ENCODE results near the gene LHFPL6.

Gene LHFPL6

DNA sequence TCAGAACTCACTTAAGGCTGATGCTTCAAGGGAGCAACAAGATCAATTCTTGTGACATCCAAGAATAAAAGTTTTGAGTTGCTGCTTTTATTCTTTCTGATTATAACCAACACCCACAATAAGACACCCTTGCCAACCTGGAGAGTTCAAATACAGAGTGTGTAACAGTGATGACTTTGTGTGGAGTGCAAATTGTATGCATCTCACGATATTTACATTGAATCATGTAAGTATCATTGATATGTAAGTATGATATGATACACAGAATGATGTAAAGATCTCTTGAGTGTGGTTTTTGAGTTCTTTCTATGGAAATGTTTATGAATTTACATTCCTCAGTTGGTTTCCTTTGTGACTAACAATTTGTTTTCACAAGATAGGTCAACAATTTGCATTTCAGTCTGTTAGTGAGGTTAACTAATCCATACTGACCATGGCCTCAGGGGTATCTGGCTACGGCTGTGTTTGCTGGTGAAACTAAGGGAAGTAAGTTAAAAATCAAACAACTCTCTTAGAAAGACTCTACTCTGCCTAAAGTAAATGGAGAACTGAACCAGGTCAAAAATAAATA, 12.4 kb downstream of the LHFPL6 start:
- no peak for DNase-seq (ENCODE audit: low read depth)

DNA sequence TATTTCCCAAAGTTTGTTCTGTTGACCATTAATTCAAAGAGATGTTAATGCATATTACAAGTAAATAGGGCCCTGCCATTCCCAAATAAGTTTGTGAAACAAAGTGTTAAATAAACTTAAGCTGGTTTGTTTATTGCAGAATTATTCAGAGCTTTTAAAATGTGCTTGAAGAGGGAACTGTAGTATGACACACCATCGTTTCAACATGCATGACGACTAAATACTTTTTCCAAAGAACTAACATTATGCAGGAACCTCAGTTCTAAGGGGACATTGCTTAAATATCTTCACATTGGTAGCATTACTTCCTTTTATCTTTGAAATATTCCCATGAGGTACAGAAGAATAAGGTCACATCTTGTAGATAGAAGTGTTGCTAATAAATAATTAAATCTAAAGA, 14.6 kb downstream of the LHFPL6 start:
- no peak for DNase-seq (ENCODE audit: low read depth)

DNA sequence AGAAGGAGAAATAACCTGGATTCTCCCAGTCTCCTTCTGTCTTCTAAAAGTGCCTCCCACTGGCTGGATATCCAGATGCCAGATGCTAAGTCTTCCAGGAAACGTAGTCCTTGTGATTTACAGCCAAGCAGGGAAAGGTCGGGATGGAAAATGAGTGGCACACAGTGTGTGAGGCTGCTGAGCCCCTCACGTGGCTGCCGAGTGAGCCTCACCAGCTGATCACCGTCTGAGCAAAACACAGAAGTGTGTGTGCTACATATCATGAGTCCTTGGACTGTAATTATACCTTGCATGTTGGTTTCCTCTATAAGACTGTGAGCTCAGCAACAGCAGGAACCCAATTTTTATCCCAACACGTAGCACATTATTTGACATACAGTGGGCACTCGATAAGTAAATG, 15.1 kb downstream of the LHFPL6 start:
- no peak for DNase-seq (ENCODE audit: low read depth)

DNA sequence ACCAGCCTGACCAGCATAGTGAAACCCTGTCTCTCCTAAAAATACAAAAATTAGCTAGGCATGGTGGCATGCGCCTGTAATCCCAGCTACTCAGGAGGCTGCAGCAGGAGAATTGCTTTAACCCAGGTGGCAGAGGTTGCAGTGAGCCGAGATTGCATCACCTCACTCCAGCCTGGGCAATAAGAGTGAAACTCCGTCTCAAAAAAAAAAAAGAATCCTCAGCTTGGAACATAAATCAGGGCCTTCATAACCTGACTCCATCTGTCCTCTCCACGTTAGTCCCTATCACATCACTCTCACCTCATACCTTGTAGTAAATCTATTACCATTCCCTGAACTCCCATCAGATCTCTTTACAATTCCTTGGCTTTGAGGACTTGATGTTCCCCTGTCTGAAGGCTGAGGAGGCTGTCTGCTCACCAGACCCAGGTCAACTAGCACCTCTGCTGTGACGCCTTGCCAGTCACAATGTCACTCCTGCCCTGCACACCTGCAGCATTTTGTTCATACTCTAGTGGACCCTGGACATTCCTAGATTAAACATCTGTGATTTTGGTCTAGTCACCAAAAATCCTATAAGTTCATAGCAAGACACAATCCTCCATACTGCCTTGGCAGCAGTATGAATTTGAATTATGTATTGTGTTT, 15.9 kb downstream of the LHFPL6 start:
- DNase-seq (ENCODE audit: low read depth) = no peak

DNA sequence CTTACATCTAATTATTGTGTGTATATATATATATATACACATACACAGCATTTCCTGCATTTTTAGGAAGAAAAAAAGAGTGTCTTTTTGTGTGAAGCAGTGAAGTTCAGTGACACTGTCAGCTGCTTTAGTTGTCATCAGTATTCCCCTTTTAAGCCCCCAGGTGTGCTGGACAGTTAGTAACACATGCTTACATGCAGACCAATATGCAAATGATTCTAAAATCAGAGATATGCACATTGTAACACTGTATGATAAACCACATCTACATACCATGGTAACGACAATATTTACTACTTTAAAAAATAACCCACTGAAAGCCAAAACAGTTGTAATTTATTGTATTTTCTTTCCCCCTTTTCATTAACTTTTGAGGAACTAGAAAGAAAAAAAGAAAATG, 16.8 kb downstream of the LHFPL6 start:
- DNase-seq (ENCODE audit: low read depth) = no peak

DNA sequence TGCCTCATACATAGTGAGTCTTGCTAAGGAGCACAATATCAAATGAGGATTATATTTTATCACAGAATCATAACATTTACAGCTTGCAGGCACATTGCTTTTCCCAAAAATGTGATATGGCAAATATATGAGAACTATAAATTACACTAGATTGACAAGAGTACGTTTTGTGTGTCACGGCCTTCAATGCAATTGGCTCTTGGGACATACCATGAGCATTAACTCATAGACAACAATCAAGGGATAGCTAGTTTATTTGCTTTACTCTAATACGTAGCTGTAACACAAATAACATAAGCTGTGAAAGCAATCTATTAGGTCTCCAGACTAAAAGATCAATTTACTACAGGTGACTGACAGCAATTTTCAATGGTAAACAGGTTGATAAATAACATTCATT, 17.8 kb downstream of the LHFPL6 start:
- DNase-seq (ENCODE audit: low read depth) = no peak

DNA sequence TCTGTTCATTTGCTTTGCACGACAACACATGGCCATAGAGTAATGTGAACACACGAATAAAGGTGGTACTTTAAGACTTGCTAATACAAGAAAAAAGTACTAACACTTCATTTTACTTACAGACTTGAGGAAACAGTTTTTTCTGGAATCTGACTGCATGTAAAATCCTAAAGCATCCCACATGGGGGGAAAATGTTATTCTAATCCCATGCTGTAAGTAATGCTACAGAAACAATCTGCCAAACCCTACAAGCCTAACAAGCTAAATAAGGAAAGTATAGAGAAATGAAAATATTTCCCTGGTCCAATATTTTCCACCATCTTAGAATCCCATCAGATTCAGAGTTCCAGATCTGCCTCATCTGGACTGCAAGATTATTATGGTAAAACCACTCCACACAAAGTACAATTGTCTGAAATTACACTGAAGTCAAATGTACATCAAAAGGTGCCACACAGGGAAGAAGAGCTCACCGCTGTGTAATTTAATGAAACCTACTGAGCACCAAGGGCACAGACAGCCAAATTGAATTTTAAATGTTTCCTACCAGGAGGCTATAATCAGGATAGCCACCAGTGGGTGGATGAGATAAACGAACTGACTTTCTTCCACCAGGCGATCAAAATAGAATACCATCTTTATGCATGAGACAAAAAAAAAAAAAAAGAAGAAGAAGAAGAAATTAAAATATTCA, 22.0 kb downstream of the LHFPL6 start:
- no peak for DNase-seq (ENCODE audit: low read depth)

DNA sequence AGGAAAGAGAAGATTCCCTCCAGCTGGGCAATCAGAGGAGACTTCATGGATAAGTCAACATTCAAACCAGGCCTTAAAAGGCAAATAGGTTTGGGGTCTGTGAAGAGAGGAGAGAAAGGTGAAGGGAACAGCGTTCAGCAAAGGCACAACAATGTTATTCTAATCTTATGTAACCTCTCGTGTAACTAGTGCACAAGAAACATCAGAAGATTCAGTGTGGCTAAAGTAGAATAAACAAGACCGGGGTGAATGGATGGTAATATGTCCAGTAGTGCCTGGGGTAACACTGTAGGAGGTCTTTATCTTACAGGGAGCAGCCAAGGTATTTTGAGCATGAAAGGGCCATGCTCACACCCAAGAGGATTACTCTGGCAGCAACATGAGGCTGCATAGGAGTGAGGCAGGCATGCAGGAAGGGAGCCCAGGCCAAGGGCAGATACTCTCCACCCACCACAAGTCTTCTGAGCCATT, 24.1 kb downstream of the LHFPL6 start:
- DNase-seq (ENCODE audit: low read depth) = no peak

DNA sequence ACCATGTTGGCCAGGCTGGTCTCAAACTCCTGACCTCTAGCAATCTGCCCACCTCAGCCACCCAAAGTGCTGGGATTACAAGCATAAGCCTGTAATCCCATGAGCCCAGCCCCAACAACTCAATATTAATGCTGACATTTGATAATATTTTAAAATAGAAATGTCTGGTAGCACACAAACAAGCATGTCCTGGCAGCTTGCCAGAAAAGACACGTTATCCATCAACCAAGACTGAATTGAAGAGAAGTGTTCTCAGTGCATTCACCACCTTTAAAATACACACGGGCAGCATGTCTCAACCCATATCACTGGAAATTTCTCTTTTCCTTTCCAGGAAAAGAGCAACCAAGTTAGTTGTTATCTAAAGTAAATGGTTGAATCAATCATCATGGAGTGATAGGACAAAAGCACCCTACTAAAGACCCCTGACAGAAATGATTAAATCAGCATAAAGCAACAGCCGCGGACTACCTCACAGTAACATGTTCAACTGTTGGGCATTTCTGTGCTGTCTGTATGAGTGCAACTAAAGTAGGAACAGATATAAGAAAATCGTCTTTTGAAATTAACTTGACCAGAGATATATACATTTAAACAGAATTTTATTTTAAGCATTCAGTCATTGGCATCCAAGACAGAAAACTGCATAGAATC, 25.0 kb downstream of the LHFPL6 start:
- DNase-seq (ENCODE audit: low read depth) = no peak

DNA sequence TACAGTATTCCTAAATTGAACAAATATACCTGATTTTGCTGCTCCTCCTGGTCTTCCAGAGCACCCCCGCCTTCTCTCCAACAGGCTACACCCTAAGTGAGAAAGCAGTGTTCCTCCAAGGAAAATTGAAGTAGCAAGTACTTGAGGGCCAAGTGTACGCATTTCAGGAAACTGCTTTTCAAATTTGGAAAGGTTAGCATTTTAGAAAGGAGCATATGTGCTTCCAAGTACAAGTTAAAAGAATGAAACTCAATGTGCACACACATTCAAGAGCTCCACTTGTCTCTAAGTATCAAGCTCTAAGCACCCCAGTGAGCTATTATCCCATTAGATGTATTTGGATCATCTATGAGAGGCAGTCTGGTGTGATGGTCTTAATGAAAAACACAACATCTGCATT, 25.8 kb downstream of the LHFPL6 start:
- no peak for DNase-seq (ENCODE audit: low read depth)

DNA sequence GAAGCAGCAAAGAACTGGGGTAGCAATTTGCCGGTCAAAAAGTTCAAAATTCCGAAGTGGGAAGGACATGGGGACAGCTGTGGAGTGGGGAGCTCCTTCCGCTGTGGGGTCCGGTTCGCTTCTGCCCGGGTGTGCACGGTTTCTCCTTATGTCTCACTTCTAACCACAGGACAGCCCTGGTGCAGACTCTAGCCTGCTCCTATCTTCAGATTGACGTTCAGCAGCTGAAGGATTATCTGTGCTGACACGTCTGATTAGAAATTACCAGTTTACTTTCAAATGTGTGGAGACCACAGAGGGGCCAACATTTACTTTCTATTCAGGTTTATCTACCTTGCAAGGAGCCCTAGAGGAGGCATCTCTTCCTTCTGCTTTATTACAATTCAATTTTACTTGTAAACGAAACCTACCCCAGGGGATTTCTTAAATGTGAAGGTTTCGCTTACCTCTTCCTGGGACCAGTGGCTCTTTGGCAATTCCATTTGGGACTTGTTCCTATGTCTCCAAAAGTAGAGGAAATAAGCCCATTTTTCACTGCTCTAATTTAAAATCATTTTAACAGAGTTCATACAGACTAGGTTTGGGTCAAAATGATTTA, 27.3 kb downstream of the LHFPL6 start:
- DNase-seq (ENCODE audit: low read depth) = no peak

DNA sequence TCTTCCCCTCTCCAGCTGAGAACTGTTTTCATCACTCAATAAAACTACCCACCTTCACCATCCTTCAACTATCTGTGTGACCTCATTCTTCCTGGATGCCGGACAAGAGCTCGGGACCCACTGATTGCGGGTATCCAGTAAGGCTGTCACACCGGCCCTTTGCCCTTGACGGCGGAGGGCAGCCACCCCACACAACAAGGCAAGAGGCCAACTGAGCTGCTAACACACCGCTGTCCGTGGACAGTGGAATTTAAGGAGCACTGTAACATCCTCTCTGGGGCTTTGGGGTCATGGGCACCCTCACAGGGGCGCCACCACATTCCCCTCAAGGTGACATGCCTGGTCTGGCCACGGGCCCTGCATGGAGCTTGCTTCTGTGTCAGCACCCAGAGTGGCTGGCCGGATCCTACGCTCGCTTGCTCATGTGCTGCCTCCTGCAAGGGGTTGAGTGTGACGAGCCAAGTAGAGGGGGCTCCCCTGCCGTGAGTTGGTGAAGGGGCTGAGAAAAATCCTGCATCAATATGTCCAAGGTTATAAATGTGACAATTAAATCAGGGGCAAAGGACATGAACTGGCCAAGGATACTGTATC, 31.4 kb downstream of the LHFPL6 start:
- DNase-seq (ENCODE audit: low read depth) = no peak

DNA sequence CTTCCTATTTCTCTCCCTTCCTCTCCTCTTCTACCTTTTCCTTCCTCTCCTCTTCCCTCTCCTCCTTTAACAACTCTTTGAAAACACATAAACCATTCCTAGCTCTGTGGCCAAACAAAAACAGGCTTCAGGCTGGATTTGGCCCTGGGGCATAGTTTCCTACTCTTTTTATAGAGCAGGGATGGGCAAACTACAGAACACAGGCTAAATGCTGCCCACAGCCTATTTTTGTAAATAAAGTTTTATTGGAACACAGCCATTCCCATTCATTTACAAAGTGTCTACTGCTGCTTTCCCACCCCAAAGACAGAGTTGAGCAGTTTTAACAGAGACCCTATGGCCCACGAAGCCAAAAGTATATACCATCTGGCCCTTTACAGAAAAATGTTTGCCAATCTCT, 35.4 kb downstream of the LHFPL6 start:
- no peak for DNase-seq (ENCODE audit: low read depth)

DNA sequence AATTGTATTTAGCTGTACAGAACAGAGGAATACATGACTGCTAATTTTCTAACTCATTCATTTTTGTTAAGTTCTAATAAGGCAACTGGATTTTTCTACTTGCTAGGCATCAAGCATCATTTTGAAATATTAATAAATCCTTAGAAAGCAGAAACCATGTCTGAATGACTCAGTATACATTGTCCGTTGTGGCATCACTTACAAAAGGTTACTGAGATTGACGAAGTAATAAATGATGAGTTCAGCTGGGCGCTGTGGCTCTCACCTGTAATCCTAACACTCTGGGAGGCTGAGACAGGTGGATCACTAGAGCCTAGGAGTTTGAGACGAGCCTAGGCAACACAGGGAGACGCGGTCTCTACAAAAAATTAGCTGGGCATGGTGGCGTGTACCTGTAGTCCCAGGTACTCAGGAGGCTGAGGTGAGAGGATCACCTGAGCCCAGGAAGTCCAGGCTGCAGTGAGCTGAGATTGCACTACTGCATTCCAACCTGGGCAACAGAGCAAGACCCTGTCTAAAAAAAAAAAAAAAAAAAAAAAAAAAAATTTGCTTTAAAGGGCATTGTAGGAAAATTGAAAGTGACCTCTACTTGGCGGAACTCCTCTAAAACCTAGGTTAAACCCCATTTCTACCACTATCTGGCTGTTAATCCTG, 36.6 kb downstream of the LHFPL6 start:
- no peak for DNase-seq (ENCODE audit: low read depth)

DNA sequence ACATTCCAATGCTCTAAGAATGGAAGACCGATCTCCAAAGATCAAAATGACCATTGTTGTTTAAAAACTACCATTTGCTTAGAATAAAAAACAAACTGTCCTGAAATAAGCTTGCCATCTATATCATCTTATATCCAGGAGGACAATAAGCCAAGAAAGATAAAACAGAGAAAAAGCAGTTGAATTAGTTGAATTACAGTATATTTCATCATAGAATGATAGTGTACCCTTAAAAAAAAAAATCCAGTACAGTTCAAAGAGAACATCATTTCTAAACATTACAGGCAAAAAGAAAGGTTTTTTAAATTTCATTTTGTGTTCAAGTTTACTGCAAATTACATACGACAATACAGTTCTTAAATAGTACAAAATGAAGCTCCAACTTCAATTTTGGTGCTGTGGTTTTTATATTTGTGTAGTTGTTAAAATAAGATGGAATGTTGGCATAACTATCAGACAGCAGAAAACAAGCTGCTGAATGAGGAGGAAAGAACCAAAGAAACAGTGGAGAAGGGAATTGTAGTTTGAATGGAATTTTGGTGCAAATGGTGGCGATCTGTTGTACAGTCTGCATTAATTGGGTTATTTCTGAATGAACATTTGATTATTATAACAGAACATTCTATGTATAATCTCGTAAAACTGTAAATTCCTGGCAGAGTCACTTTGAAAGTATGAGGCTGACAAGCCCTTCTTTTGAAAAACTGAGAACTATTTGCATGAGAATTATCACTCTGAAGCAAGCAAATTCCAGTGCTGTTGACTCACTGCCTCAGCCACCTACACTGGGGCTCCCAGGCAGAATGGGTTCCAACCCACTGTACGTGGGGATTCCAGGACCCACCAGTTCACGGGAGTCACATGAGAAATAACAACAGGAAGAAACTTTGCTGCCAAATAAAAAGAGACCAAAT, 37.7 kb downstream of the LHFPL6 start:
- peak; percentile 72 for DNase-seq (ENCODE audit: low read depth)

DNA sequence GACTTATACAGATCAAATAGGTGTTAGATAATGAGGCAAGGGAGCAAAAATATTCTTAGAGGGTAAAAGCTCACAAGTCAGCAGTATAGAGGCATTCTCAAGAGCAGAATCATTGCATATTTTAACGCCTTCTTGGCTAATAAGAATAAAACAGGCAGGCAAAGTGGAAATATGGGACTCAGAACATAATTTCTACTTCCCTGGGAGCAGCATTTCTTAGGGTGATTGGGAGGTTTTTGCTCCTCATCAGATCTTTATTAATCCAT, 39.6 kb downstream of the LHFPL6 start:
- DNase-seq (ENCODE audit: low read depth) = no peak

DNA sequence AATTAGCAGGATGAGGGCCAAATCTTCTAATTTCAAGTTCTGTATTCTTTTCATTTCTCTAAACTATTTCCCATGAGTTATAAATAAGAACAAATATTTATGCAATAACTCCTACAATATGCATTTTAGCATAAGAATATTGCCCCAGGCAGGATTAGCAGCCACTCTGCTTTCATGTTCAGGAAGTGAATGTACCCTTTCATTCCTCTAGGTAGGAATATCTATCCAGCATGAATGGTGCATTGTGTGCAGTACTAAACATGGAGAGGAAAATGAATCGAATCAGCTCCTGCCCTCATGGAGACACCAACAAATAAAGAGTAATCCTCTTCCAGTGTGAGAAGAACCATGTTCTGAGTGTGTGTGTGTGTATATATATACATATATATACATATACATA, 41.0 kb downstream of the LHFPL6 start:
- no peak for DNase-seq (ENCODE audit: low read depth)

DNA sequence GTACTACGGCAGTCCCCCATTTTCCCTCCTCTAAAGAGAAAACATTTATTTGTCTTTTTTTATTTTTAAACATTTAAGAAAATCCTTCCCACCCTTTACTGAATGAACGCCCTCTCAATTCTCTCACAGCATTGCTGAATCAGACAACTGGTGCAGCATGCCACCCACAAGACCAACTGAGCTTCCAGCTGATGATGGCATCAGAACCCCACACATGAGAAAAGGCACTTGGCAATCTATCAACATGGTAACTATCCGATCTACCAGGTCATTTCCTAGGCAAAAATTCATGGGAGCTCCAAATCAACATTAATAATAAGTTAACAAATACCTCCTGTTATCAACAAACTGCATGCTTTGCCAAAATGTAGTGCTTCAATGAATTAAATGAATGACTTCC, 43.1 kb downstream of the LHFPL6 start:
- DNase-seq (ENCODE audit: low read depth) = no peak

DNA sequence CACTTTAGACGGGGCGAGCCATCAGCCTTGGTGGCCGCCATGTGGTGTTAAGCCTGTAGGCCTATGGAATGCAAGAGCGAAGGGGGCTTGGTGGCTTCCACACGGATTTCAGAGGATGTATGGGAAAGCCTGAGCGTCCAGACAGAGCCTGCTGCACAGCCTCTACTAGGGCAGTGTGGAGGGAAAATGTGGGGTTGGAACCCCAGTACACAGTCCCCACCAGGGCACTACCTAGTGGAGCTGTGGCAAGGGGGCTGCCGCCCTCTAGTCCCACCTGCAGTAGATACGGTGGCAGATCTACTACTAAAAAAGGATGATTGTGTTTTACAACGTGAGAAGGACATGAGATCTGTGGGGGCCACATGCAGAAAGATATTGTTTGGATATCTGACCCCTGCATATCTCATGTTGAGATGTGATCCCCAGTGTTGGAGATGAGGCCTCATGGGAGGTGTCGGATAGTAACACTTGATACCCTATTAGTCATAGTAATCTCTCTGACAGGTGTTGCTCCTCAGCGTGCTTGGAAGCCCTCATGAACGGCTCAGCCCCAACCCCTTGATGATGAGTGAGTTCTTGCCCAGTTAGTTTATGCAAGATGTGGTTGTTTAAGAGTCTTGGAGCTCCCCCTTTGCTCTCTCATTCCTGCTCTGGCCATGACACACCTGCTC, 45.6 kb downstream of the LHFPL6 start:
- no peak for DNase-seq (ENCODE audit: low read depth)

DNA sequence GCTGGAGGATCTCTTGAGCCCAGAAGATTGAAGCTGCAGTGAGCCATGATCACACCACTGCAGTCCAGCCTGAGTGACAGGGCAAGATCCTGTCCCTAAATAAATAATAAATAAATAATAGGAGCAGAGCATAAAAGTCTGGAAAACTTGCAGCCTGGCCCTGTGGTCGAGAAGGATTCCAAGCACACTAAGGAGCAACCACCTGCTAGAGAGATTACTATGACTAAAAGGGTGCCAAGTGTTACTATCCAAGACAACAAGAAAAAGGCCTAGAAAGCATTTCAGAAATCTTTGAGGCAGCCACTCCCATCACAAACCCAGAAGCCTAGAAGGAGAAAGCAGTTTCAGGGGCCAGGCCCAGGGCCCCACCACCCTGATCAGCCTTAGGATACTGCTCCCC, 46.1 kb downstream of the LHFPL6 start:
- no peak for DNase-seq (ENCODE audit: low read depth)
